HG02678 (cell line): ENCODE results near the gene PTPRK.

Experiments
- ATAC-seq: cut with Tn5 transposase; IDR thresholded peaks from one replicate; pipeline ENCODE4 v1.9.1; 2021; ENCODE audit warnings: mild to moderate bottlenecking, moderate library complexity; ENCODE audit not compliant: unreplicated experiment

PTPRK gene

GRCh38 chr6:128517124-128517523 is 3.3 kb downstream of the PTPRK start:
- ATAC-seq: no peak

- no peak for ATAC-seq
Measured at GRCh38 chr6:128516514-128516898, 3.9 kb downstream of the PTPRK start.

GRCh38 chr6:128515550-128516513 is 4.6 kb downstream of the PTPRK start:
- no peak for ATAC-seq

GRCh38 chr6:128513878-128514277 is 6.5 kb downstream of the PTPRK start:
- ATAC-seq: no peak

- ATAC-seq: no peak
Measured at GRCh38 chr6:128512296-128512695, 8.1 kb downstream of the PTPRK start.

- peak; percentile 63 for ATAC-seq
Measured at GRCh38 chr6:128511506-128511905, 8.9 kb downstream of the PTPRK start.

- no peak for ATAC-seq
Measured at GRCh38 chr6:128509709-128510108, 10.7 kb downstream of the PTPRK start.

GRCh38 chr6:128508588-128509296 is 11.7 kb downstream of the PTPRK start:
- no peak for ATAC-seq

GRCh38 chr6:128507337-128508310 is 12.8 kb downstream of the PTPRK start:
- ATAC-seq: no peak

- ATAC-seq: no peak
Measured at GRCh38 chr6:128505603-128506002, 14.8 kb downstream of the PTPRK start.

GRCh38 chr6:128504003-128504654 is 16.3 kb downstream of the PTPRK start:
- ATAC-seq: no peak

GRCh38 chr6:128500749-128501600 is 19.4 kb downstream of the PTPRK start:
- ATAC-seq: no peak

- ATAC-seq: no peak
Measured at GRCh38 chr6:128500014-128500413, 20.4 kb downstream of the PTPRK start.

GRCh38 chr6:128499079-128499731 is 21.2 kb downstream of the PTPRK start:
- ATAC-seq: no peak

GRCh38 chr6:128498234-128498633 is 22.2 kb downstream of the PTPRK start:
- no peak for ATAC-seq

GRCh38 chr6:128495536-128496333 is 24.7 kb downstream of the PTPRK start:
- no peak for ATAC-seq

- ATAC-seq: no peak
Measured at GRCh38 chr6:128494440-128494839, 26.0 kb downstream of the PTPRK start.

- ATAC-seq: peak; percentile 70
Measured at GRCh38 chr6:128493877-128494276, 26.5 kb downstream of the PTPRK start.
